Spleen (tissue), 7 donors: ENCODE data around the gene DCAF5.

Experiments used
- CTCF ChIP-seq, 11 experiments: fragments of 200-600 bp in 7 of 11; fragments of 450-650 bp in 4 of 11; sonication (generic) in 4 of 11; IDR thresholded peaks in 8 of 11; conservative IDR thresholded peaks in 3 of 11; 1 replicate in 7 of 11; 2 replicates in 4 of 11; pipeline versions ENCODE4 v1.4.0 to v1.8.0; 2016 to 2021; ENCODE audit warnings: antibody characterized with exemption in 11 of 11, inconsistent platforms in 4 of 11, mild to moderate bottlenecking in 1 of 11
- POLR2A ChIP-seq, 3 donors: fragments of 450-650 bp; IDR thresholded peaks; one replicate each; pipeline ENCODE4 v1.5.1; 2017; ENCODE audit warnings: antibody characterized with exemption in 3 of 3, mild to moderate bottlenecking in 1 of 3
- POLR2AphosphoS5 ChIP-seq, 3 donors: sonication (generic); formaldehyde crosslinking; IDR thresholded peaks; one replicate each; pipeline ENCODE4 v1.5.1; 2017; ENCODE audit warnings: antibody characterized with exemption in 3 of 3
- donor health status: DM: no; HTN: no; CAD: no; lungs with moderate emphysema.
- donor health status: DM: no; HTN: no; CAD: no.
- donor health status: DM: no; HTN: no; CAD: no.

GRCh38 chr14:69091695-69092094 lies 61.2 kb downstream of the DCAF5 start:
- TF ChIP-seq CTCF (IDR thresholded peaks at IDR 0.05 in 8 of 11, conservative IDR thresholded peaks at IDR 0.05 in 3 of 11) (no peak), POLR2AphosphoS5 (IDR thresholded peaks at IDR 0.05) (no peak), POLR2A (IDR thresholded peaks at IDR 0.05) (no peak)
